LNCaP clone FGC (cell line): ENCODE measurements around the gene PALLD.

Experiments
- DNase-seq: peaks from one replicate; pipeline ENCODE4 v3.0.0-alpha.2; 2011; ENCODE audit warnings: low read depth
- H3K4me3 ChIP-seq: 2 replicates; pipeline ENCODE4 v1.5.1; 2011; ENCODE audit warnings: mild to moderate bottlenecking, low read depth, low read length, control low read depth
- TF ChIP-seq, protein P1 (sequence below): IDR thresholded peaks from 2 replicates; pipeline ENCODE4 v1.5.1; 2012; ENCODE audit warnings: mild to moderate bottlenecking; ENCODE audit not compliant: control insufficient read depth, insufficient read depth; ENCODE audit errors: extremely low read depth

The PALLD gene

DNA sequence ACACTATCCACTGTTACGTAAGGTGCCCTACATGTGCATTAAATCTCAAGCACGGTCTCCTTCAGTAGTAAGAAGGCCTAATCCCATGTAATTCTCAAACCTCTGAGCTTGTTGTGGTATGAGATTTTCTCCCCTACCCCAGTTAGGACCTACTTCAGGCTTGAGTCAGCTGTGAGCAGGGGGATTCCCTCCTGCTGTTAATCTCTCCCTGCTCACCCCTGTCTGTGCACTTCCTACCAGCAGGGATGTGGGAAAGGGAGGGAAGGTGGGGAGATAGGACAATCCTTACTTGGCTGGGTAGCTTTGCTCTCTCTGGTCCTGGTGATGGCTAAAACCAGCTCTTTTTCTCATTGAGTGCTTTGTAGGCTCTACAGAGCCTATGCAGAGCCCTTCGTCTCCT lies 60.8 kb downstream of the PALLD start:
- no peak overlapping the region for H3K4me3 ChIP-seq
- TF ChIP-seq, protein P1, sequence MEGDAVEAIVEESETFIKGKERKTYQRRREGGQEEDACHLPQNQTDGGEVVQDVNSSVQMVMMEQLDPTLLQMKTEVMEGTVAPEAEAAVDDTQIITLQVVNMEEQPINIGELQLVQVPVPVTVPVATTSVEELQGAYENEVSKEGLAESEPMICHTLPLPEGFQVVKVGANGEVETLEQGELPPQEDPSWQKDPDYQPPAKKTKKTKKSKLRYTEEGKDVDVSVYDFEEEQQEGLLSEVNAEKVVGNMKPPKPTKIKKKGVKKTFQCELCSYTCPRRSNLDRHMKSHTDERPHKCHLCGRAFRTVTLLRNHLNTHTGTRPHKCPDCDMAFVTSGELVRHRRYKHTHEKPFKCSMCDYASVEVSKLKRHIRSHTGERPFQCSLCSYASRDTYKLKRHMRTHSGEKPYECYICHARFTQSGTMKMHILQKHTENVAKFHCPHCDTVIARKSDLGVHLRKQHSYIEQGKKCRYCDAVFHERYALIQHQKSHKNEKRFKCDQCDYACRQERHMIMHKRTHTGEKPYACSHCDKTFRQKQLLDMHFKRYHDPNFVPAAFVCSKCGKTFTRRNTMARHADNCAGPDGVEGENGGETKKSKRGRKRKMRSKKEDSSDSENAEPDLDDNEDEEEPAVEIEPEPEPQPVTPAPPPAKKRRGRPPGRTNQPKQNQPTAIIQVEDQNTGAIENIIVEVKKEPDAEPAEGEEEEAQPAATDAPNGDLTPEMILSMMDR: no peak
- DNase-seq: no peak

- TF ChIP-seq, protein P1: no peak
- no peak overlapping the region for H3K4me3 ChIP-seq
- no peak for DNase-seq
Measured at GRCh38 chr4:168558599-168558998, 61.7 kb downstream of the PALLD start.

- DNase-seq: peak; percentile 67
- TF ChIP-seq, protein P1: no peak
- no peak overlapping the region for H3K4me3 ChIP-seq
Measured at GRCh38 chr4:168560184-168561180, 63.6 kb downstream of the PALLD start.

DNA sequence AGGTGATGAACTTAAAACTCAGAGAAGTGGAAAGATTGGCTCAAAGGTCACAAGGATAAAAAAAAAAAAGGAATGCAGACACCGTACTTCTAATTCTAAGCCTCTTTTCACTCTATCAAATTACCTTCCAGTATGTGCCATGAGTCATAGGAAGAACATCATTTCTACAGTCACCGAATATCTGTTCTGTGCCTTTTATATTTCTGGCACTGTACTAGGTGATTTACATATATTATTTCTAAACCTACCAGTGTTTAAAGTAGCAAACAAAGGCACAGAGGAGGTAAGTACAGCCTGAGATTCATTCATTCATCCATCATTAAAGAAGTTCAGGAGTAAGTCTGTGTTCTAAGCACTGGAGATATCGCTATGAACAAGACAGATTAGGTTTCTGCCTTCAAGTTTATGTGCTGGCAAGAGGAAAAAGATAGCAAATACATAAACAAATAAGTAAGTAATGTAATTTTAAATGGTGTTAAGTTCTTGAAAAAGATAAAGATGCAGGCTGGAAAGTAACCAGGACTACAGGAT lies 65.3 kb downstream of the PALLD start:
- TF ChIP-seq, protein P1: no peak
- H3K4me3 ChIP-seq: no peak overlapping the region
- no peak for DNase-seq

DNA sequence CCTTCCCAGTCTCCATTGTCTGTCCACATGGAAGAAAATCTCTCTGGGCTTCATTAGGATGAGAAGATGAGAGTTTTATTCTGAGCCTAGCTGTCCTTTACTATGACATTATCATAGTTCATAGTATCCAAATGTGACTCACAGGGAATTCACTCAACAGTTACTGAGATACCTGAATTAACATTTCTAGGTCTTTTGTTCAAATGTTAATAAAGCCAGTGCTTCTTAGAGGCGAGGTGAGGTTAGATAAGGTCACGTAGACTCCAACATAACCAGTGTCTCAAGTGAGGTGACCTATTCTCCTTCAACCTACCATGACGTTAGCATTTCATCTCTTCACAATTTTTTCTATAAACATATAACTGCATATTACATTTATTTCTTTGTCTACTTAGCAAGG lies 67.2 kb downstream of the PALLD start:
- DNase-seq: no peak
- H3K4me3 ChIP-seq: no peak overlapping the region
- TF ChIP-seq, protein P1: no peak

GRCh38 chr4:168565130-168565529 lies 68.3 kb downstream of the PALLD start:
- TF ChIP-seq, protein P1: no peak
- no peak for DNase-seq

More at GRCh38 chr4:168565130-168565529, 68.3 kb downstream of the PALLD start:
- no peak overlapping the region for H3K4me3 ChIP-seq
